GM18502 (cell line): ENCODE data around the gene NPIPA7.
"Not testable (repeated sequence)": the region's sequence is repeated elsewhere in the genome, so short reads cannot be mapped to it uniquely, and the experiment has no call there.

Source experiments
- ATAC-seq: cut with Tn5 transposase; IDR thresholded peaks from one replicate; pipeline ENCODE4 v1.9.1; 2021; ENCODE audit warnings: mild to moderate bottlenecking; ENCODE audit not compliant: unreplicated experiment, poor library complexity

Gene NPIPA7

DNA sequence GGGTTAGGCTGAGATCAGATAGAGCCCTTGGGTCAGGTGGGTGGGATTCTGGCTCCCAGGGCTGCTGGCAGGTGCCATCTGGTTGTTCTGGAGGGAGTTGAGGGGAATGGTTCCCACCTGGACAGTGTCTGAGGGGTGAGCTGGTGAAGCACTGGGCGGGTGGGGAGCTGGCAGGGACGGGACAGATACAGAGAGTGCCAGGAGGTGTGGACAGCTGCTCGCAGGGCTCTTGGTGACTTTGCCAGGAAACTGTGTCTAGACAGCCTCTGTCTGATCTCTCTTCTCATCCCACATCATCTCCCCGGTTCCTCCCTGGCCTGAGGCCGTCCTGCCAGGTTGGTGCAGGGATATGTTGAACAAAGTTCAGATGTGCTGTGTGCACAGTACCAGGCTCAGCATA, 38.1 kb downstream of the NPIPA7 start:
- not testable (repeated sequence) for ATAC-seq

DNA sequence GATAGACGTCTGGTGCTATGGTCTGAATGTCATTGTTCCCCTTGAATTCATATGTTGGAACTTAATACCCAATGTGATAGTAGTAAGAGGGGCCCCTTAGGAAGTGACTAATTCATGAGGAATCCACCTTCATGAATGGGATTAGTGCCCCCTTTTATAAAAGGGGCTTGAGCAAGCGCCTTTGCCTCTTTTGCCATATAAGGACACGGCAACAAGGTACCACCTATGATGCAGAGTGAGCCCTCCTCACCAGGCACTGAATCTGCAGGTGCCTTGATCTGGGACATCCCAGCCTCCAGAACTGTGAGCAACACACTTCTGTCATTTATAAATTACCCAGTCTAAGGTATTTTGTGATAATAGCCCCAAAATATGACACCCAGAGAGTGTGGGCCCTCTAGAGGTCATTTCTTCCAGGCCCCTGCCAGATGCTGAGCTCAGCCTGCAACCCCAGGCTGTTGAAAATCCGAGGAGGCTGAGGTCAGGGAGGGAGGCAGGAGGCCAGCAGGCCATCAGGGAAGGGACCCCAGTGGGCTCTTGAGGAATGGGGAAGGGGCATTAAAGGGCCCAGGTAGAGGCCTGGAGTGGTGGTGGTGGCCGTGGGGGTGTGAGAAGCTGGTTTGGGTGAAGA, 39.1 kb downstream of the NPIPA7 start:
- not testable (repeated sequence) for ATAC-seq

DNA sequence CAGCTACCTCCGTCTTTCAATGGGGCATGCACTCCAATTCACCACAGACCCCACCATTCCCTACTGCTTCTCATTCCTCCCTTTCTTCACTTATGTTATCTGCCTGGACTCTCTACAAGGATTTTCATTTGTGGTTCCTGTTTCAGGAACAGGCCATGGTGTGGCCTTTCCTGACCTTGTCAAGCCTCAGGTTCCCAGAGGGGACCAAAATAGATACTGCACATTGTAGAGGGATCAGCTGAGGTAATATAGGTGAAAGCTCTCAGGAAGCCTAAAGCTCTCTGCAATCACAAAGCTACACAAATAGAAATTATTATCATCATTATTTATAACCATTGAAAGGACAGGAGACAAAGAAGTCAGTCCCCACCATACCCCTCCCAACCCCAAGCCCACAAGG, 41.6 kb downstream of the NPIPA7 start:
- ATAC-seq, result not testable (repeated sequence)

- not testable (repeated sequence) for ATAC-seq
Observed at GRCh38 chr16:16425146-16425545, 46.2 kb downstream of the NPIPA7 start.

DNA sequence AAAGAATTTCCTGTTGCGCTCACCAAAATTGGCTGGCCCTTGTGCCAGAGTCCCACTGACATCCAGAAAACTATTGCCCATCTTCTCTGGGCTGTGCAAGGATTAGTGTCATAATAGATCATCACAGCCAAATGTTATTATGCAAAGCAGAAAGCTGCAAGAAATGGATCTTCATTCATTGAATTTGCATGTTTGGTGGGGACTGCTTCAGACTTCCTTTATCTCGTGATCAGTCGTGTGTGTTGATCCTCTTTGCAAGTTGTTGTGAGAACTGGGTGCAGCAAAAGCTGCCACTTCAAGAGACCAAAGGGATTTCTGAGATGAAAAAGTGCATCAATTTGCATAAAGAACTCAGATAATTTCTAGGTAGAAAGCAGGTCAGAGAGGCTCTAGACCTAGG, 52.2 kb downstream of the NPIPA7 start:
- ATAC-seq, result not testable (repeated sequence)

DNA sequence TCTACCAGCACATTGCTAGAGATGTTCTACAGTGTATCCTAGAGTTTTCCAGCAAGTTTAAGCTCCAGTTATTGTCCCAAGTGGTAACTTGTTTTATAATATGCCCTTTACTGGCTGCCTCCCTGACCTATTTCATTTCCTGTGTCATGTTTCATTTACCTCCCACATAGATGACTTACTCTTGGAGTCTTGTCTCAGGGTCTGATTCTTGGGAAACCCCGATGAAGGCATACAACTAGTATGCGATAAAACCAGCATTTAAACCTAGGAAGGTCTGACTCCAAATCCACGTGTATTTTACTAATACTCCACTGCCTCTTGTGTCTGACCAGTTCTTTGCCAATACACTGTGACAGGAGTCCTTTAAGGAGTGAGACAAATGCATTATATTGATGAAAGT, 55.8 kb downstream of the NPIPA7 start:
- not testable (repeated sequence) for ATAC-seq

DNA sequence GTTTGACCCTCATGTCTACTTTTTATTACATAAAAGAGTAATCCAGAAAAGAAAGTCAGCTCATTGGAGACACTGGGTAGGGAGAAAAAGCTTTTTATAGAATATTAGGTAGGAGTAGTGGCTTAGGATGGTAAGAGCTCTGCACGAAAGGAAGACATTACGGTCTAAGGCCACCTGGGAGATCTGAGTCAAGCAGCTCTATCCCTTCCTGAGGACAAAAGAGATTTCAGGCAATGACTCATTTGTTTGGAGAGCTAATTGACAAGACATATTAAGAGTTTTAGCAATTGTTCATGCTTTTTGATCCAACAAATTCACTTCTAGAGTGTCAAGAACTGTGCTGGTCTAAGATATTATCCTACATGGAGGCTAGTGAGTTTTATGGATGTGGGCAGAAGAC, 62.5 kb downstream of the NPIPA7 start:
- not testable (repeated sequence) for ATAC-seq
